PC-9 (cell line): ENCODE results near the gene TANC1. TPM values are rescaled to one million over a fixed set of nuclear protein-coding genes. Genes with fewer than 3 reads are reported as not detected.

Experiments
- BruUV-seq: library from RNA; stranded (reverse); fragments of 400-500 nt; replicated peaks from 2 replicates; lab custom pipeline; 2021; lab: Mats Ljungman, UMichigan
- CTCF ChIA-PET: fragments of 300-600 bp; sonication (Branson Sonifier 250); formaldehyde crosslinking; loops from one replicate; lab custom pipeline; 2022; ENCODE audit warnings: antibody characterized with exemption; lab: Charles Lee
- POLR2A ChIA-PET: fragments of 300-600 bp; sonication (Branson Sonifier 250); formaldehyde crosslinking; loops from one replicate; lab custom pipeline; 2022; ENCODE audit warnings: antibody characterized with exemption; ENCODE audit not compliant: unreplicated experiment; lab: Charles Lee
- DNase-seq, 2 experiments: peaks; one replicate each; pipeline versions ENCODE4 v3.0.0 to v3.0.0-alpha.2; 2015 to 2022; ENCODE audit warnings: mixed read lengths in 1 of 2
- H2AFZ ChIP-seq: fragments of 200-600 bp; sonication (generic); 2 replicates; pipeline ENCODE4 v1.8.1; 2017; ENCODE audit warnings: antibody characterized with exemption
- H3F3A ChIP-seq: fragments of 200-600 bp; sonication (generic); 2 replicates; pipeline ENCODE4 v1.8.1; 2017; ENCODE audit warnings: antibody characterized with exemption, mild to moderate bottlenecking, low read depth; ENCODE audit not compliant: insufficient read depth
- H3K27ac ChIP-seq: fragments of 200-600 bp; sonication (generic); 2 replicates; pipeline ENCODE4 v1.6.1; 2016; ENCODE audit warnings: mixed run types
- H3K27me3 ChIP-seq: fragments of 200-600 bp; sonication (generic); 2 replicates; pipeline ENCODE4 v1.6.1; 2016; ENCODE audit warnings: low read depth, mixed run types; ENCODE audit not compliant: insufficient read depth
- H3K36me3 ChIP-seq: fragments of 200-600 bp; sonication (generic); 2 replicates; pipeline ENCODE4 v1.6.1; 2016; ENCODE audit warnings: low read depth, mixed run types
- H3K4me1 ChIP-seq: fragments of 200-600 bp; sonication (generic); replicated peaks from 2 replicates; pipeline ENCODE4 v1.6.1; 2016; ENCODE audit warnings: mixed run types; ENCODE audit not compliant: insufficient read depth
- H3K4me2 ChIP-seq: fragments of 200-600 bp; sonication (generic); 2 replicates; pipeline ENCODE4 v1.6.1; 2017; ENCODE audit warnings: mixed run types
- H3K4me3 ChIP-seq: fragments of 200-600 bp; sonication (generic); 2 replicates; pipeline ENCODE4 v1.6.1; 2016; ENCODE audit warnings: mixed run types
- H3K79me2 ChIP-seq: fragments of 200-600 bp; sonication (generic); 2 replicates; pipeline ENCODE4 v1.6.1; 2017; ENCODE audit warnings: low read depth, mixed run types
- H3K9me2 ChIP-seq: fragments of 200-600 bp; sonication (generic); 2 replicates; pipeline ENCODE4 v1.8.1; 2017; ENCODE audit warnings: mild to moderate bottlenecking; ENCODE audit not compliant: insufficient read depth
- H3K9me3 ChIP-seq: fragments of 200-600 bp; sonication (generic); 2 replicates; pipeline ENCODE4 v1.8.1; 2016; ENCODE audit warnings: low read depth; ENCODE audit not compliant: insufficient read depth
- H4K20me1 ChIP-seq: fragments of 200-600 bp; sonication (generic); 2 replicates; pipeline ENCODE4 v1.8.1; 2017; ENCODE audit not compliant: insufficient read depth
- EZH2 ChIP-seq: fragments of 200-600 bp; sonication (generic); IDR thresholded peaks from 2 replicates; pipeline ENCODE4 v1.8.0; 2017; ENCODE audit warnings: antibody characterized with exemption, low read depth
- intact Hi-C: fragments of 100-400 bp; cut with micrococcal nuclease; formaldehyde crosslinking; loops from one replicate; pipeline ENCODE4 v1.10.0; 2022; ENCODE audit not compliant: unreplicated experiment
- total RNA-seq: library from RNA; stranded (reverse); gene quantifications from 2 replicates; pipeline ENCODE4 v1.2.3, GENCODE V29; 2021
- TF ChIP-seq, protein P1 (sequence below): fragments of 200-600 bp; sonication (generic); conservative IDR thresholded peaks from 2 replicates; pipeline ENCODE4 v1.6.1; 2017; ENCODE audit warnings: mixed run types, antibody characterized with exemption, mild to moderate bottlenecking, moderate library complexity

Gene TANC1
- total RNA-seq, 1 experiment from 2014 or later = 26.0 TPM

DNA sequence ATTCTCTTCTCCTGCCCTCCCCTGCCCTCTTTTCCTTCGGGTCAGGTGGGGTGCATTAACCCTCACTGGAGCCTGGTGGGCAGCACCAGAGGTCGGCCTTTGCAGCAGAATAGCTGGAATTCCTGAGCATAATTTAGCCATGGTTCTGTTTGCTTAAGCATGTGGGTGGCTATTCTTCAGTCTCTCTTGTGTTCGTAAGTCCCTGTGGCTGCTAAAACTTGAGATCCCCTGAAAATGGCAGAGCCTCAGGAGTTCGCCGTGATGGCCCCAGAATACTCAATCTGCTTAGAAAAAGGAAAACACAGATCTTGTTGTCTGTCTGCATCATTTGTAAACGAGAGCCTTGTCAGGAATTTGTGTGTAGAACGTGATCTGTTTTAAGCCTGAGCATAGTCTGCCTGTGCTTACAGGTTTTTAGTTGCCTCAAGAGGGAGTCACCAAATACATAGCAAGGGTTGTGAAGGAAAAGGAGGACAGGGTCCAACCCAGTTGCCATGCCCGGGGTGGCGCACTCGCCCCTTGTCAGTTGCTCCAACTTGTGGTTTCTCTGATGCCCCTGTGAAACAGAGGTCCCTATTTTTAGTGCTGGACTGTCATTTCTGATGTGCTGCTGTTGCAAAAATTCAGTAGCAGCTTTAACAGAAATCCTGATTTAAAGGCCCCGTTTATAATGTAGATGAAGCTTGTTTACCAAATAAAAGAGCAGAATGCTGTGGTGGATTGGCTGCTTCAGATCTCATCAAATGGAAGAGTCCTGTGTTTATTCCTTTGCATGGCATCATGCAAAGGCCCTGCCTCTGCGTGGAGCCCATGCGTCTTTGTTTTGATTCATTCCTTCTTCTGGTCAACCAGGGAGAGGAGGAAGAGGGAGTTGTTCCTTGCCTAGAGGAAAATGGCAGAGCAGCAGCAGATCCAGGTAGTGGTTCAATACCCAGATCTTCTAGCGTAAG lies 243.3 kb downstream of the TANC1 start:
- H3K9me3 ChIP-seq = no peaks in the 10 kb centered on the region
- no peaks in the 10 kb centered on the region for H4K20me1 ChIP-seq
- H3K9me2 ChIP-seq = no peaks in the 10 kb centered on the region
- H3K4me2 ChIP-seq = no peak overlapping the region
- H3F3A ChIP-seq = no peaks in the 10 kb centered on the region
- CTCF ChIA-PET = no interaction called here
- BruUV-seq = no TSS peak
- intact Hi-C loops = no loop called here
- H3K27ac ChIP-seq = no peak overlapping the region
- H3K4me1 ChIP-seq = no peaks in the 10 kb centered on the region
- POLR2A ChIA-PET = interaction anchor here (0.8 kb wide), 1 partner anchor 242 kb away, joined by 5 read pairs; no protein-coding TSS in a partner anchor
- TF ChIP-seq EZH2 = no peak
- TF ChIP-seq, protein P1, sequence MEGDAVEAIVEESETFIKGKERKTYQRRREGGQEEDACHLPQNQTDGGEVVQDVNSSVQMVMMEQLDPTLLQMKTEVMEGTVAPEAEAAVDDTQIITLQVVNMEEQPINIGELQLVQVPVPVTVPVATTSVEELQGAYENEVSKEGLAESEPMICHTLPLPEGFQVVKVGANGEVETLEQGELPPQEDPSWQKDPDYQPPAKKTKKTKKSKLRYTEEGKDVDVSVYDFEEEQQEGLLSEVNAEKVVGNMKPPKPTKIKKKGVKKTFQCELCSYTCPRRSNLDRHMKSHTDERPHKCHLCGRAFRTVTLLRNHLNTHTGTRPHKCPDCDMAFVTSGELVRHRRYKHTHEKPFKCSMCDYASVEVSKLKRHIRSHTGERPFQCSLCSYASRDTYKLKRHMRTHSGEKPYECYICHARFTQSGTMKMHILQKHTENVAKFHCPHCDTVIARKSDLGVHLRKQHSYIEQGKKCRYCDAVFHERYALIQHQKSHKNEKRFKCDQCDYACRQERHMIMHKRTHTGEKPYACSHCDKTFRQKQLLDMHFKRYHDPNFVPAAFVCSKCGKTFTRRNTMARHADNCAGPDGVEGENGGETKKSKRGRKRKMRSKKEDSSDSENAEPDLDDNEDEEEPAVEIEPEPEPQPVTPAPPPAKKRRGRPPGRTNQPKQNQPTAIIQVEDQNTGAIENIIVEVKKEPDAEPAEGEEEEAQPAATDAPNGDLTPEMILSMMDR = no peak
- H3K36me3 ChIP-seq = no peaks in the 10 kb centered on the region
- no peak overlapping the region for H2AFZ ChIP-seq
- no peaks in the 10 kb centered on the region for H3K27me3 ChIP-seq
- no peaks in the 10 kb centered on the region for H3K79me2 ChIP-seq
- DNase-seq = no peak
- no peak overlapping the region for H3K4me3 ChIP-seq

- no peaks in the 10 kb centered on the region for H3K4me1 ChIP-seq
- no peak for DNase-seq
- no peak overlapping the region for H3K27ac ChIP-seq
- H3K4me3 ChIP-seq = no peak overlapping the region
- BruUV-seq = no TSS peak
- TF ChIP-seq, protein P1 = no peak
- no peak for TF ChIP-seq EZH2
- H3F3A ChIP-seq = no peaks in the 10 kb centered on the region
- intact Hi-C loops = no loop called here
- no peak overlapping the region for H3K4me2 ChIP-seq
- ChIA-PET CTCF (no interaction called here), POLR2A (no interaction called here)
- no peaks in the 10 kb centered on the region for H3K9me2 ChIP-seq
- H3K36me3 ChIP-seq = no peaks in the 10 kb centered on the region
- no peaks in the 10 kb centered on the region for H3K9me3 ChIP-seq
- H3K79me2 ChIP-seq = no peaks in the 10 kb centered on the region
- H2AFZ ChIP-seq = no peak overlapping the region
- no peaks in the 10 kb centered on the region for H3K27me3 ChIP-seq
- no peaks in the 10 kb centered on the region for H4K20me1 ChIP-seq
Measured at GRCh38 chr2:159213296-159213695, 244.9 kb downstream of the TANC1 start.

- H3F3A ChIP-seq = no peaks in the 10 kb centered on the region
- no peaks in the 10 kb centered on the region for H3K36me3 ChIP-seq
- POLR2A ChIA-PET = no interaction called here
- intact Hi-C loops = no loop called here
- CTCF ChIA-PET = no interaction called here
- no peaks in the 10 kb centered on the region for H4K20me1 ChIP-seq
- H2AFZ ChIP-seq = no peak overlapping the region
- H3K9me3 ChIP-seq = no peaks in the 10 kb centered on the region
- H3K4me3 ChIP-seq = no peak overlapping the region
- no peaks in the 10 kb centered on the region for H3K9me2 ChIP-seq
- no peak for DNase-seq
- H3K79me2 ChIP-seq = no peaks in the 10 kb centered on the region
- no peak overlapping the region for H3K4me2 ChIP-seq
- no peaks in the 10 kb centered on the region for H3K4me1 ChIP-seq
- H3K27me3 ChIP-seq = no peaks in the 10 kb centered on the region
- no TSS peak for BruUV-seq
- TF ChIP-seq EZH2 = no peak
- TF ChIP-seq, protein P1 = no peak
- H3K27ac ChIP-seq = no peak overlapping the region
Measured at GRCh38 chr2:159214325-159214865, 246.0 kb downstream of the TANC1 start.
